Osteoblast (primary cell): ENCODE measurements around the gene KIF13A. TPM values are rescaled to one million over a fixed set of nuclear protein-coding genes. Genes with fewer than 3 reads are reported as not detected.
"Not testable (repeated sequence)": the region's sequence is repeated elsewhere in the genome, so short reads cannot be mapped to it uniquely, and the experiment has no call there.

Experiments
- DNase-seq: peaks from one replicate; pipeline ENCODE4 v3.0.0; 2011; ENCODE audit warnings: low spot score, mixed read lengths; ENCODE audit not compliant: insufficient read length; ENCODE audit errors: missing footprints
- H2AFZ ChIP-seq: 2 replicates; pipeline ENCODE4 v1.6.0; 2011; ENCODE audit warnings: mild to moderate bottlenecking, low read length
- H3K27ac ChIP-seq: 2 replicates; pipeline ENCODE4 v1.5.1; 2011; ENCODE audit warnings: mild to moderate bottlenecking, low read depth, low read length, moderate library complexity
- H3K27me3 ChIP-seq: 2 replicates; pipeline ENCODE4 v1.6.0; 2012; ENCODE audit warnings: mild to moderate bottlenecking, control low read depth, inconsistent platforms, low read length, moderate library complexity; ENCODE audit not compliant: insufficient read depth
- H3K36me3 ChIP-seq: 2 replicates; pipeline ENCODE4 v1.5.1; 2011; ENCODE audit warnings: mild to moderate bottlenecking, low read length, control low read depth, moderate library complexity; ENCODE audit not compliant: insufficient read depth
- H3K4me1 ChIP-seq: 2 replicates; pipeline ENCODE4 v1.5.1; 2011; ENCODE audit warnings: mild to moderate bottlenecking, low read length, control low read depth, moderate library complexity; ENCODE audit not compliant: insufficient read depth
- H3K4me2 ChIP-seq: 2 replicates; pipeline ENCODE4 v1.6.0; 2011; ENCODE audit warnings: mild to moderate bottlenecking, low read length; ENCODE audit not compliant: insufficient read depth
- H3K4me3 ChIP-seq: fragments of 200-600 bp; sonication (generic); 3 replicates; pipeline ENCODE4 v1.5.1; 2012; ENCODE audit warnings: mild to moderate bottlenecking, low read length, inconsistent platforms; ENCODE audit not compliant: insufficient read depth
- H3K79me2 ChIP-seq: 2 replicates; pipeline ENCODE4 v1.6.0; 2012; ENCODE audit warnings: mild to moderate bottlenecking, low read length, control low read depth, inconsistent platforms; ENCODE audit not compliant: insufficient read depth
- H3K9me3 ChIP-seq: 2 replicates; pipeline ENCODE4 v1.5.1; 2011; ENCODE audit warnings: low read depth, low read length, control low read depth
- H4K20me1 ChIP-seq: 2 replicates; pipeline ENCODE4 v1.6.0; 2012; ENCODE audit warnings: mild to moderate bottlenecking, low read length, control low read depth; ENCODE audit not compliant: insufficient read depth
- CTCF ChIP-seq: IDR thresholded peaks from 2 replicates; pipeline ENCODE4 v1.5.1; 2011; ENCODE audit warnings: mild to moderate bottlenecking, low read depth, low read length, moderate library complexity; ENCODE audit errors: extremely low read depth
- total RNA-seq: library from RNA; depleted of rRNA; stranded (reverse); fragments of >200 nt; gene quantifications from 2 replicates; pipeline ENCODE4 v1.2.3, GENCODE V29; 2012

Gene KIF13A
- total RNA-seq, 1 donor, result 61.5 TPM

- Histone ChIP-seq H3K27ac (peak overlapping the region; percentile 17), H4K20me1 (no peaks in the 10 kb centered on the region), H3K36me3 (no peaks in the 10 kb centered on the region), H3K9me3 (no peaks in the 10 kb centered on the region), H3K4me3 (no peak overlapping the region), H3K4me2 (no peak overlapping the region), H2AFZ (no peak overlapping the region), H3K4me1 (peaks cover 29% of the 10 kb centered on the region), H3K27me3 (no peaks in the 10 kb centered on the region), H3K79me2 (peaks cover 67% of the 10 kb centered on the region)
- DNase-seq, result no peak
- no peak for TF ChIP-seq CTCF
These were observed 74.9 kb downstream of the KIF13A start for GRCh38 chr6:17912521-17912920.

- not testable (repeated sequence) for H4K20me1 ChIP-seq, H3K9me3 ChIP-seq, H3K27me3 ChIP-seq, H2AFZ ChIP-seq, DNase-seq, H3K4me2 ChIP-seq, H3K36me3 ChIP-seq, H3K4me3 ChIP-seq
- Histone ChIP-seq H3K27ac (peak overlapping the region; percentile 54), H3K79me2 (peaks cover 60% of the 10 kb centered on the region), H3K4me1 (peaks cover 37% of the 10 kb centered on the region)
These were observed 75.8 kb downstream of the KIF13A start for GRCh38 chr6:17911656-17912055.

GRCh38 chr6:17910189-17910588 lies 77.2 kb downstream of the KIF13A start:
- Histone ChIP-seq H3K9me3 (no peaks in the 10 kb centered on the region), H3K4me1 (peaks cover 48% of the 10 kb centered on the region), H3K4me3 (no peak overlapping the region), H3K79me2 (peaks cover 49% of the 10 kb centered on the region), H3K27me3 (no peaks in the 10 kb centered on the region), H3K4me2 (no peak overlapping the region), H3K36me3 (no peaks in the 10 kb centered on the region), H3K27ac (peak overlapping the region; percentile 95), H2AFZ (no peak overlapping the region), H4K20me1 (no peaks in the 10 kb centered on the region)
- DNase-seq, result no peak
- TF ChIP-seq CTCF, result no peak

- Histone ChIP-seq H3K4me1 (peaks cover 59% of the 10 kb centered on the region), H3K9me3 (no peaks in the 10 kb centered on the region), H3K79me2 (peaks cover 46% of the 10 kb centered on the region), H3K27me3 (no peaks in the 10 kb centered on the region), H3K36me3 (no peaks in the 10 kb centered on the region), H4K20me1 (no peaks in the 10 kb centered on the region), H3K4me3 (no peak overlapping the region), H2AFZ (no peak overlapping the region), H3K27ac (peak overlapping the region; percentile 95), H3K4me2 (peak overlapping the region; percentile 56)
- no peak for TF ChIP-seq CTCF
- no peak for DNase-seq
These were observed 78.6 kb downstream of the KIF13A start for GRCh38 chr6:17908831-17909230.
